Suprapubic skin (tissue), 4 donors: ENCODE results near the gene MSRB3. TPM values are rescaled to one million over a fixed set of nuclear protein-coding genes. Genes with fewer than 3 reads are reported as not detected.
A peak's percentile ranks its signal among the peaks of the same experiment; 100 is the strongest.

Source experiments
- DNase-seq, 2 donors: peaks; one replicate each; pipeline ENCODE4 v3.0.0-alpha.2; 2019; ENCODE audit warnings: low spot score in 2 of 2
- H3K27ac ChIP-seq: fragments of 200-600 bp; sonication (generic); one replicate; pipeline ENCODE4 v1.5.1; 2019
- H3K27me3 ChIP-seq: fragments of 200-600 bp; sonication (generic); one replicate; pipeline ENCODE4 v1.5.1; 2019
- H3K36me3 ChIP-seq: fragments of 200-600 bp; sonication (generic); one replicate; pipeline ENCODE4 v1.5.1; 2019
- H3K4me1 ChIP-seq: fragments of 200-600 bp; sonication (generic); one replicate; pipeline ENCODE4 v1.5.1; 2019
- H3K4me3 ChIP-seq: fragments of 200-600 bp; sonication (generic); one replicate; pipeline ENCODE4 v1.5.1; 2019; ENCODE audit warnings: mild to moderate bottlenecking
- H3K9me3 ChIP-seq: fragments of 200-600 bp; sonication (generic); one replicate; pipeline ENCODE4 v1.5.1; 2019
- CTCF ChIP-seq, 2 donors: fragments of 200-600 bp in 1 of 2; fragments of 450-650 bp in 1 of 2; sonication (generic) in 1 of 2; IDR thresholded peaks; one replicate each; pipeline ENCODE4 v1.5.1; 2016 to 2019; ENCODE audit warnings: antibody characterized with exemption in 2 of 2, mild to moderate bottlenecking in 1 of 2, moderate library complexity in 1 of 2
- EP300 ChIP-seq: sonication (generic); formaldehyde crosslinking; IDR thresholded peaks from one replicate; pipeline ENCODE4 v1.6.1; 2017; ENCODE audit warnings: antibody characterized with exemption
- POLR2A ChIP-seq, 2 donors: fragments of 450-650 bp; IDR thresholded peaks; one replicate each; pipeline ENCODE4 v1.6.1; 2017; ENCODE audit warnings: antibody characterized with exemption in 2 of 2, mild to moderate bottlenecking in 2 of 2, moderate library complexity in 2 of 2
- POLR2AphosphoS5 ChIP-seq, 3 donors: sonication (generic); formaldehyde crosslinking; IDR thresholded peaks; one replicate each; pipeline ENCODE4 v1.6.1; 2017; ENCODE audit warnings: antibody characterized with exemption in 3 of 3
- WGBS: methylation state at CpG from one replicate; pipeline ENCODE4 v1.1.5; 2018; 5-methylcytosine and 5-hydroxymethylcytosine counted together
- total RNA-seq, 4 donors: library from RNA; depleted of rRNA; stranded (reverse); fragments of >200 nt; gene quantifications; one replicate each; pipeline ENCODE4 v1.1.0, GENCODE V29; 2016

The MSRB3 gene
- total RNA-seq, 4 donors from 2014 or later, result 5.2 to 16.9 (median 9.8) TPM

DNA sequence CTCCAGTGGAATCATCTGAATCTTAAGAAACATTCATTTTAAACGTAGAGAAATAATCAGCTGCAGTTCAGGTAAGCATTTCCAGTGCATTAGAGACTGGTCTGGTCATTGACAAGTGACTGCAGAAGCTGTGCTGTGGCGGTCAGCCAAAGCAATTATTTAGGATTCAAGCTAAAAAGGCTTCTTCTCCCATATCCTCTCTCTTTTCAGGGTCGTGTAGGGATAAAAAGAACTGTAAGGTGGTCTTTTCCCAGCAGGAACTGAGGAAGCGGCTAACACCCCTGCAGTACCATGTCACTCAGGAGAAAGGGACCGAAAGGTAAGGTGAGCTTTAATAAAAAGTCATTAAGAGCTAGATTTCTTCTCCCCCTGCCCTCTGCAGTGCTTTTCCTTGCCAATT, 48.1 kb downstream of the MSRB3 start:
- Histone ChIP-seq H3K27ac (no peak overlapping the region), H3K36me3 (no peaks in the 10 kb centered on the region), H3K9me3 (no peaks in the 10 kb centered on the region), H3K4me1 (peaks cover 3% of the 10 kb centered on the region), H3K4me3 (no peak overlapping the region), H3K27me3 (no peaks in the 10 kb centered on the region)
- WGBS, result 83% methylated on average over 5 of the region's 5 CpGs
- TF ChIP-seq POLR2A (IDR thresholded peaks at IDR 0.05) (no peak), EP300 (no peak), POLR2AphosphoS5 (IDR thresholded peaks at IDR 0.05) (no peak), CTCF (IDR thresholded peaks at IDR 0.05) (no peak)
- no peak for DNase-seq

DNA sequence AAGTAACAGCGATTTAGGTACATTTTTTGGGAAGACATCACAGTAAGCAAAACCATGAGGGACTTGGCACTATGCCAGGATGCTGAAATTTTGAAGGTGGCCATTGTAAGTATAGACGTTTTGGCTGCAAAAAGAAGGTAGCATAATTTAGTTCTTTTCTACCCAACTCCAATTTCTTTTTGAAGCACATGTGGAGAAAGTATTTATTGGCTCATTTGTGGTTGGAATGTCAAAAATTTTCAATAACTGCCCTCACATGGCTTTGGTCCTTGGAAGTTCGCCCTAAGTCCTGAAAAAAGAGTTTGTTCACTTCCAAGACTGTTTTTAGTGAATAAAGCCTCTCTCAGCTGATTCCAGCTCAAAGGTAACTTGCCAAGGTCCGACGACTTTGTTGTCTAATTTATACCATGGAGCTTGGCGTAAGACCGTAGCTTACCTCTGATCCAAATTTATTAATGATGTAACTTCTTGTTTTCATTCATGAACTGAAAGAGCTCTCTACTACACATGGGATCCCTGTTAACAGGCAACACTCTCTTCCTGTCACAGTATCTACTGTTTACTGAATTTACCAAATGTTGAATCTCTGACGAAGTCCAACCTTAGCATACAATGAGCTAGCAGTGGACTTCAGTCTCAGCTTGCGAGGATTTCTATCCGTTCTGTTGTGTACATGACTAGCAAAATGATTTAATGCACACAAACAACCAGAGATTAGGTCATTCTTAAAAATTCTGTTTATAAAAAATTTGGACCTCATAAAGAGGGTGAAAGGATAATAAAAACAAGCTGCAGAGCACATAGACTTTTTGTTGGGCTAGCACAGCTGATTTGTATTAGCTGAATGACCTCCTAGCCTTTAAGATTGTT, 49.0 kb downstream of the MSRB3 start:
- Histone ChIP-seq H3K9me3 (no peaks in the 10 kb centered on the region), H3K27me3 (no peaks in the 10 kb centered on the region), H3K27ac (peak overlapping the region; percentile 41), H3K4me3 (no peak overlapping the region), H3K36me3 (no peaks in the 10 kb centered on the region), H3K4me1 (peaks cover 3% of the 10 kb centered on the region)
- TF ChIP-seq POLR2AphosphoS5 (IDR thresholded peaks at IDR 0.05), result no peak
- no peak for TF ChIP-seq EP300
- no peak for TF ChIP-seq POLR2A (IDR thresholded peaks at IDR 0.05)
- no peak for TF ChIP-seq CTCF (IDR thresholded peaks at IDR 0.05)
- 37% methylated on average over 10 of the region's 10 CpGs for WGBS
- DNase-seq, result no peak

DNA sequence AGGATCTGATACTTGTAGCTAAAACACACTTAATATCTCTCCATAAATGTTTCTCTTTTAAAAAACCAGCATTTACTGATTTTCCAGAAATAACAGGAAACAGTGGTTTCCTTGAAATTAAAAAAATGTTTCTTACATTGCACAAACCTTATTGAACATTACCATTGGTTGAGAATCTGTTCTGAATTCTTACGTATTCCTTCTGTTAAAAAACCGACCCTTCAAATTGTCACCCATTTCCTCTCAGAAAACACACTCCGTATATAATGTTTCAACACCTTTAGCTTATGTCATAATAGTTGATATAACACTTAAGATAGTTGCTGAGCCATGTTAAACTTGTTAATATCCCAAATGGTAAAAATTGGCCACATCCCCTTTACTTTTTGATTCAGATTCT, 51.2 kb downstream of the MSRB3 start:
- no peak overlapping the region for H3K27ac ChIP-seq
- WGBS, result 83% methylated on average over 3 of the region's 3 CpGs
- DNase-seq, result no peak
- no peaks in the 10 kb centered on the region for H3K9me3 ChIP-seq
- H3K4me3 ChIP-seq, result no peak overlapping the region
- TF ChIP-seq POLR2AphosphoS5 (IDR thresholded peaks at IDR 0.05), result no peak
- no peak for TF ChIP-seq CTCF (IDR thresholded peaks at IDR 0.05)
- no peak for TF ChIP-seq EP300
- TF ChIP-seq POLR2A (IDR thresholded peaks at IDR 0.05), result no peak
- H3K36me3 ChIP-seq, result no peaks in the 10 kb centered on the region
- H3K27me3 ChIP-seq, result no peaks in the 10 kb centered on the region
- peaks cover 5% of the 10 kb centered on the region for H3K4me1 ChIP-seq

- 56% methylated on average over 3 of the region's 3 CpGs for WGBS
- no peaks in the 10 kb centered on the region for H3K36me3 ChIP-seq
- no peak overlapping the region for H3K27ac ChIP-seq
- no peak for DNase-seq
- no peaks in the 10 kb centered on the region for H3K27me3 ChIP-seq
- H3K9me3 ChIP-seq, result no peaks in the 10 kb centered on the region
- TF ChIP-seq CTCF (IDR thresholded peaks at IDR 0.05) (no peak), POLR2A (IDR thresholded peaks at IDR 0.05) (no peak), POLR2AphosphoS5 (IDR thresholded peaks at IDR 0.05) (no peak), EP300 (no peak)
- H3K4me1 ChIP-seq, result peaks cover 9% of the 10 kb centered on the region
- H3K4me3 ChIP-seq, result no peak overlapping the region
These were observed 51.8 kb downstream of the MSRB3 start for GRCh38 chr12:65330331-65330730.

- H3K9me3 ChIP-seq, result no peaks in the 10 kb centered on the region
- no peaks in the 10 kb centered on the region for H3K36me3 ChIP-seq
- TF ChIP-seq POLR2AphosphoS5 (IDR thresholded peaks at IDR 0.05) (no peak), EP300 (no peak)
- no peaks in the 10 kb centered on the region for H3K27me3 ChIP-seq
- no peak overlapping the region for H3K27ac ChIP-seq
- no peak overlapping the region for H3K4me3 ChIP-seq
- WGBS, result 95% methylated on average over 8 of the region's 8 CpGs
- peaks cover 9% of the 10 kb centered on the region for H3K4me1 ChIP-seq
- DNase-seq, result no peak
These were observed 53.0 kb downstream of the MSRB3 start for GRCh38 chr12:65331456-65331855.
